T follicular helper cell (primary cell): ENCODE results near the gene COPS7A.

Experiments used
- DNase-seq: peaks from one replicate; pipeline ENCODE4 v3.0.0-alpha.2; 2020; ENCODE audit warnings: low read depth
- total RNA-seq, 2 experiments: gene quantifications; one replicate each; lab custom pipeline; 2026; lab: John Stamatoyannopoulos, UW

COPS7A gene, protein sequence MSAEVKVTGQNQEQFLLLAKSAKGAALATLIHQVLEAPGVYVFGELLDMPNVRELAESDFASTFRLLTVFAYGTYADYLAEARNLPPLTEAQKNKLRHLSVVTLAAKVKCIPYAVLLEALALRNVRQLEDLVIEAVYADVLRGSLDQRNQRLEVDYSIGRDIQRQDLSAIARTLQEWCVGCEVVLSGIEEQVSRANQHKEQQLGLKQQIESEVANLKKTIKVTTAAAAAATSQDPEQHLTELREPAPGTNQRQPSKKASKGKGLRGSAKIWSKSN
- 29.8 to 33.5 reads per million in 2 experiments for total RNA-seq

GRCh38 chr12:6723607-6724408, at the start of gene COPS7A:
Gene COPS7A, plus strand, starts transcription at chr12:6724046. Its CDS starts 611 bp downstream, at chr12:6724657.
- DNase-seq, result peak; percentile 82

DNA sequence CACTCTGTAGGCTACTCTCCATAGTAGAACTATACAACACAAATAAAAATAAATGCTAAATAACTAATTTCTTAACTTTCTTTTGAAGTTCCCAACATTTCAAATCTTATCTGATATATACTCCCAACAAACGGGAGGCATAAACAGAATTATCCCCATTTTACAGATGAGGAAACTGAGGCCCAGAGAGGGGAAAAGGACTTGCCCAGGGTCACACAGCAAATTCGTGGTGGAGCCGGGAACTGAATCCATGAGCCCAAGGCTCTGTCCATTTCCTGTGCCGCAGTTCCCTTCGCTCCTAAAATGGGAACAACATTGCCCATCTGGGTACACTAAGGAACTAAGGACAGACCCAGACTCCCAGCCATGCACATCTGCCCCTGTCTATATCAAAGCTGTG, 46.9 kb upstream of the COPS7A start:
- no peak for DNase-seq

DNA sequence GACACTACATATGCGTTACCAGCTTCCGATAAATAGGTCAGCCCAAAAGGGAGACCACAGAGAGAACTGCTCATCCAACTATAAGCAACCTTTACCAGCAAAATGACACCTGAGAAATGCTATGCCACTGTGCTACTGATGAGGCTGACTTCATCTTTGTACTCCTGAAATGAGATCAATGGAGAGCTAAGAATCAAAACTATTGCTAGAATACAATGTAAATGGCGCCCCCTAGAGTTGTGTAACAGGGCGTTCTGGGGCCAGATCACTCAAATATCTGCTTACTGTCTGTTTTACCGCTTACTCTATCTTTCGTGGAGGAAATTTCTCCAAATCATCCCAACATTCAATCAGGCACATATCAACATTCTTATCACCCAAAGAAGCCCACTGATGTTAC, 39.2 kb upstream of the COPS7A start:
- DNase-seq, result no peak

DNA sequence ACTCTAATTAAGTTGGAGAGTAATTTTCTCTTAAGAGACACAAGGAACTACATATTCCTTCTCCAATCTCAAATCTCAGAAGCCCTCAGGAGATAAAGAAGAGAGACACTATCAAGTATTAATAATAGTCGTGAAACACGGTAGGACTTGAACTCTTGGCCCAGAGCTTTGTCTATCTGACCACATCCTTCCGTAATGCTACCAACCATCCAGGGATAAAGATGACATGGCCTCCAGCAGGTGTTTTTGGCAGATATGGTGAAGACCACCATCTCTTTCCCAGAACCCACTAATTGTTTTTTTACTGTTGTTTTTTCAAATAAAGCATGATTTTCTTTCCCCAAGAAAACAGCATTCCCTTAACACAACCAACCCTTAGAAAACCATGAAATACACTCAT, 38.0 kb upstream of the COPS7A start:
- no peak for DNase-seq

DNA sequence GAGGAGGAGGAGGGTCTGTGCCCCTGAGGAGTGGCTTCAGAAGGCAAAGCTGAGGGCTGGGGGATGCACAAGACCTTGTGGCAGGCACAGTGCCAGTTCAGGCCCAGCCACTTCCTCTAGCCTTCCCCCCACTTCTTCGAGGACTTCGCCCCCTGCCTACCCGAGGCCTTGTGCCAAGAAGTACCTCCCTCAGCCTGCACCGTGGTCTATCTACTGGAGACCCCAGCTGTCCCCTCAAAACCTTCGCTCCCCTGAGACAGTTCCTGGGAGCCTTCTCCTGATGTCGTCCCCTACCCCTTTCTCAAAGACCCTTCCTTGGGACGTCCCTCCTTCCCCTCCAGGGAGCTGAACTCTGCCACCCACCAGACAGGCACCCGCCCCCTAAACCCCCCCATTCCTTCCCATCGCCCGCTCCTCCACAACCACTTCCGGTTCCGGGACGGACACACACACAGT, 35.3 kb upstream of the COPS7A start:
- DNase-seq, result peak; percentile 16

DNA sequence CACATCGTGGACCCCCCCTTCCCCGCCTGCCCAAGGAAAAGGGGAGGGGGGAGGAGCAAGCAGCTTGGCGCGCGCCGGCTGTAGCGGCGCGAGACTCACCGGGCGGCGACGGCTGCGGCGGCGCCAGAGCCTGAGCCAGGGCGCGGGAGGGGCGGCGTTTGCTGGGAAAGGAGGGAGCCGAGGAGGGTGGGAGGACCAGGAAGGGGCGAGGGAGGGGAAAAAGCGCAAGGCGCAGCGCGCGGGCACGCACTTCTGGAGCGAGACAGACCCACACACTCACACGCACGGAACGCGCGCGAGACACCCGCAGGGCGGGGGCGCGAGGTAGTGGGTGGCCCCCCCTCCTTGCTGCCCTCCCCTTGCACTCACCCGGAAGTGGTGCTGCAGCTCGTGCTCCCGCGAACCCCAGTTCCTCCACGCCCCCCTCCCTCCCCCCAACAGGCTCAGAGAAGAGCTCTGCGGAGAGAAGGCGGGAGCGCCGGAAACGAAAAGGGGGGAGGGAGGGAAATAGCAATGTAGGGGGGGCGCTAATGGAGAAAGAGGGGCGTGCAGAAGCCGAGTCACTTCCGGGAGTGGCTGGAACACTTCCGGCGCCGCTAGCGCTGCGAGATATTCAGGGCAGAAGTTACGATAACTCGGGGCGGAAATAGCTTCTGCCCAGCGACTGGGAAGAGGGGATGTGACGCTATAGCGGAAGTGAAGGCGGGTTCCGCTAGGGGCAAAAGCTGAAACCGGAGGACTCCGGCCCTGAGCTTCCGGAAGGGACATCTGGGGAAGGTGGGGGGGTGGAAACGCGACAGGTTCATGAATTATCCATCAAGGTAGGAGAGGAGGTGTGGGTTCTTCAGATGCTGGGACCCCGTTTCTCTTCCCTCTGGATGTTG, 34.6 kb upstream of the COPS7A start, which contains the start of gene ZNF384:
Gene ZNF384, minus strand, starts transcription at position 377 of the 884 bp plus-strand sequence. CDS start 9,855 bp downstream, outside the sequence.
- peak; percentile 93 for DNase-seq

DNA sequence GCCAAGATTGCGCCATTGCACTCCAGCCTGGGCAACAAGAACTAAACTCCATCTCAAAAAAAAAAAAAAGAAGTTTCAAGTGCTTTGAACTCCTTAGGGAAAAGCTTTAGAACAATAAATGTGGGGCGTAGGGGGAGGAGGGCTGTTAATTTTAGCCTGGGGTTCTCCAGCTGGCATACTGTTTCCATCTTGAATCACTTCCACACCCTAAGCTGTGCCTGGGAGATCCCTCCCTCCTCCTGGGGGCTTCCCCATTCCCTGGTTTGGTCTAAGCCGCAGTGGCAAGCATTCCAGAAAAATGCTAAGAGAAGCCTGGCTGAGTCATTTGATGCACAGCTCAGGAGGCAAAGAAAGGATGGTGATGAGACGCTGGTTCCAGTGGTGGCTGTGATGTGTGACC, 32.4 kb upstream of the COPS7A start:
- DNase-seq, result no peak

DNA sequence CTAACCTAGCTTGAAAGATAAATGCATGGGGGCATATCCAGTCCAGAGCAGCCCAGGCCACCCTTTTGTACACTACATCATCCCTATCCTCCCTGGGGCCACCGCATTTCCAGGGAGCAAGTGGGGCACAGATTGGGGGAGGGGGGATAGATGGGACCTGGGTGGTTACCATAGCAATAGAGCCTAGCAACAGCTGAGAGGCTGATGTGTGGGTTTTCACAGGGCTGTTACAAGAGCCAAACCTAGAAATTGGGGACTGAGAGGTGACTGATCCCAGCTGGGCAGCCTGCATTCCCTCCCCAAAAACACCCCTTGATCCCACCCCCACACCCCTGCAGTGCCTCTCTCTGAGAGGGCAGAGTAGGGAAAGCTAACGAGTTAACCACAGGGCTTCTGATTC, 31.0 kb upstream of the COPS7A start:
- DNase-seq, result no peak

DNA sequence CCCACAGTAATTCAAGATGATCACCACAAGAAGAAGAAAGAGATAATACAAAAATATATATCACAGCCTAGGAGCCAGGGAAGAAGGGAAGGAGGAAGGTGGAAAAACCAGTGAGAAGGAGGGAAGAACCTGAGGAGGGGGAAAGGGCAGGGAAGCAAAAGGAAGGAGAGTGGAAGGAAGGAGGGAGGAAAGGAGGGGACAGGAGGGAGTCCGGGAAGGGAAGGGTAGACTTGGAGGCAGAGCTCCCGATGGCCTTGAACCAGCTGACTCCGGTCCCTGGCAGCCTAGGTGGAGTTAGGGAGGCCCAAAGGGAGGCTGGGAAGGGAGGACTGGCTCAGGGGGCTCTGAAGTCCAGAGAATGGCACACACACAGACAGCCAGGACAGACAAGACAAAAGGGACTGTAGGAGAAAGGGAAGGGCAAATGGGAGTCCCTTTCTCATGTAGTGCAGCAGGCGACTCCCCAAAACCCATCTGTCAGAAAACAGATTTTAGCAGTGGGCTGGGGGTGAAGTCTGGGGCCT, 30.0 kb upstream of the COPS7A start:
- DNase-seq, result no peak

GRCh38 chr12:6694701-6695100, 29.1 kb upstream of the COPS7A start:
- no peak for DNase-seq

GRCh38 chr12:6695313-6696045, 28.4 kb upstream of the COPS7A start:
- no peak for DNase-seq

- DNase-seq, result no peak
These were observed 26.9 kb upstream of the COPS7A start for GRCh38 chr12:6696690-6697583.

GRCh38 chr12:6697584-6698351, 26.1 kb upstream of the COPS7A start:
- DNase-seq, result no peak

DNA sequence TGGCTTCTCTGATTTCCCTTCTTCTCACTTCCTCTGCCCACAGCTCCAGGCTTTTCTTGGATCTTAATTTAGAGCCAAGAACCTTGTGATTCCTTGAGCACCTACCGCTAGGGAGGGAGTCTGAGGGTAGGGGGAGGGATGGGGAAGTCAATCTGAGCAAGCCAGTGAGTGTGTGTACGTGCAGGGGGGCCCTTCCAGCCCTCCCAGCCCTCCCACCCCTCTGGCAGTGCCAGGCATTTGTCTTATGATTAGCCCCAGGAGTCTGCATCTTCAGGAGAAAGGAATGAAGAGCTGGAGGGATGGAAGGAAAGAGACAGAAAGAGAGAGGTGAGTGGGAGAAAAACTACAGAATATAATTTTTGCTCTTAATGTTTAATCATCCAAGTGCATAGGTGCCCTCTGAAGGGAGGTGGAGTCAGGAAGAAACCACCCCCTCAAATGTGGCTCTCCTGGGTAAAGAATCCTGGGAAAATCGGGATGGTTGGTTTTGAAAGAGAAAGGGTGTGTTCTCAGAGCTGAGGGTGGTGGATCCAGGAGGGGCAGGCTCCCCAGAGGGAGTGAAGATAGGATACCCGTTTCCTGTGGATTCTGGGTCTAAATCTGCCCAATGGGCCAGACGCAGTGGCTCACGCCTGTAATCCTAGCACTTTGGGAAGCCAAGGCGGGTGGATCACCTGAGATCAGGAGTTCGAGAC, 25.3 kb upstream of the COPS7A start:
- DNase-seq, result no peak

GRCh38 chr12:6699259-6699988, 24.4 kb upstream of the COPS7A start:
- no peak for DNase-seq

GRCh38 chr12:6699989-6700645, 23.7 kb upstream of the COPS7A start:
- no peak for DNase-seq

GRCh38 chr12:6700646-6701051, 23.2 kb upstream of the COPS7A start, which contains the start of gene PIANP:
Gene PIANP, minus strand, starts transcription at chr12:6700815. Its CDS starts 2,754 bp downstream, at chr12:6698061.
- peak; percentile 38 for DNase-seq
